Coronary artery (tissue), 2 donors: ENCODE data around the gene CKAP4.

ENCODE experiments used
- DNase-seq: peaks from one replicate; pipeline ENCODE4 v3.0.0-alpha.2; 2017; ENCODE audit warnings: low spot score
- H3K27ac ChIP-seq, 2 donors: fragments of 200-600 bp; sonication (generic); one replicate each; pipeline ENCODE4 v1.5.1; 2016 to 2019
- H3K4me3 ChIP-seq: fragments of 200-600 bp; sonication (generic); 2 replicates; pipeline ENCODE4 v1.5.1; 2016; ENCODE audit warnings: mild to moderate bottlenecking, moderate library complexity
- TF ChIP-seq, protein P1 (sequence below): fragments of 200-600 bp; sonication (generic); IDR thresholded peaks from one replicate; pipeline ENCODE4 v1.5.1; 2019; ENCODE audit warnings: antibody characterized with exemption

The CKAP4 gene

DNA sequence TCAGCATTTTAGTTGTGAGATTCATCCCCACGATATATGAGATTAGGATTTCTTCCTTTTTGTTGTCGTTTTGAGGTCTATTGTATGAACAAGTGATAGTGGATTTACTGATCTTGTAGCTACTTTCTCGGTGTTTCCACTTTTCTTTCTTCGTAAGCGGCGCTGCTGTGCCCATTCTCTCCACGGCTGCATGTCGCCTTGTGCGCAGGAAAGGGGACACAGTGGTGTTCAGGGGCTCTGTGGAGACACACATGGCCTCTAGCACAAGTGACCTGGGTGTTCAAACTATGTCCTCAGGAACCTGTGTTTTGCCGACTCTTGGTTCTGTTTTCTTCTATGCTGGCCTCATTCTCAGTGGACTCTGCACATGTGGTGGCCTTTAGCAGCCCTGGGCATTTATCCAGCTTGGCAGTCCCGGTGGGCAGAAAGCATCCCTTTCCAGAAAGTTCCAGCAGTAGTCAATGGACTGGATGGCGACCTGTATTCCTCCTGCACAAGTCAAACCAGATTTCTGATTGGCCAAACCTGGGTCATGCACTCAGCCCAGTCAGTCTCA lies 18.7 kb downstream of the CKAP4 start:
- H3K4me3 ChIP-seq: no peak overlapping the region
- no peak for DNase-seq
- no peak overlapping the region for H3K27ac ChIP-seq
- TF ChIP-seq, protein P1, sequence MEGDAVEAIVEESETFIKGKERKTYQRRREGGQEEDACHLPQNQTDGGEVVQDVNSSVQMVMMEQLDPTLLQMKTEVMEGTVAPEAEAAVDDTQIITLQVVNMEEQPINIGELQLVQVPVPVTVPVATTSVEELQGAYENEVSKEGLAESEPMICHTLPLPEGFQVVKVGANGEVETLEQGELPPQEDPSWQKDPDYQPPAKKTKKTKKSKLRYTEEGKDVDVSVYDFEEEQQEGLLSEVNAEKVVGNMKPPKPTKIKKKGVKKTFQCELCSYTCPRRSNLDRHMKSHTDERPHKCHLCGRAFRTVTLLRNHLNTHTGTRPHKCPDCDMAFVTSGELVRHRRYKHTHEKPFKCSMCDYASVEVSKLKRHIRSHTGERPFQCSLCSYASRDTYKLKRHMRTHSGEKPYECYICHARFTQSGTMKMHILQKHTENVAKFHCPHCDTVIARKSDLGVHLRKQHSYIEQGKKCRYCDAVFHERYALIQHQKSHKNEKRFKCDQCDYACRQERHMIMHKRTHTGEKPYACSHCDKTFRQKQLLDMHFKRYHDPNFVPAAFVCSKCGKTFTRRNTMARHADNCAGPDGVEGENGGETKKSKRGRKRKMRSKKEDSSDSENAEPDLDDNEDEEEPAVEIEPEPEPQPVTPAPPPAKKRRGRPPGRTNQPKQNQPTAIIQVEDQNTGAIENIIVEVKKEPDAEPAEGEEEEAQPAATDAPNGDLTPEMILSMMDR: no peak

DNA sequence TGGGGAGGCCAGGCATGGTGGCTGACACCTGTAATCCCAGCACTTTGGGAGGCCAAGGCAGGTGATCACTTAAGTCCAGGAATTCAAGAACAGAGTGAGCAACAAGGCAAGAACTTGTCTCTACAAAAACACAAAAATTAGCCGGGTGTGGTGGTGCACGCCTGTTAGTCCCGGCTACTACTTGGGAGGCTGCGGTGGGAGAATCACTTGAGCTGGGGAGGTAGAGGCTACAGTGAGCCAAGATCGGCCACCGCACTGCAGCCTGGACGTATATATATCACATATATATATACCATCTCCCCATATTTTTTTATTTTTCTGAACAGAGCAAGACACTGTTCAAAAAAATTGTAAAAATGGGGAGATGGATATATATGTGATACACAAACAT lies 19.5 kb downstream of the CKAP4 start:
- Histone ChIP-seq H3K4me3 (no peak overlapping the region), H3K27ac (no peak overlapping the region)
- DNase-seq: no peak
- TF ChIP-seq, protein P1: no peak

DNA sequence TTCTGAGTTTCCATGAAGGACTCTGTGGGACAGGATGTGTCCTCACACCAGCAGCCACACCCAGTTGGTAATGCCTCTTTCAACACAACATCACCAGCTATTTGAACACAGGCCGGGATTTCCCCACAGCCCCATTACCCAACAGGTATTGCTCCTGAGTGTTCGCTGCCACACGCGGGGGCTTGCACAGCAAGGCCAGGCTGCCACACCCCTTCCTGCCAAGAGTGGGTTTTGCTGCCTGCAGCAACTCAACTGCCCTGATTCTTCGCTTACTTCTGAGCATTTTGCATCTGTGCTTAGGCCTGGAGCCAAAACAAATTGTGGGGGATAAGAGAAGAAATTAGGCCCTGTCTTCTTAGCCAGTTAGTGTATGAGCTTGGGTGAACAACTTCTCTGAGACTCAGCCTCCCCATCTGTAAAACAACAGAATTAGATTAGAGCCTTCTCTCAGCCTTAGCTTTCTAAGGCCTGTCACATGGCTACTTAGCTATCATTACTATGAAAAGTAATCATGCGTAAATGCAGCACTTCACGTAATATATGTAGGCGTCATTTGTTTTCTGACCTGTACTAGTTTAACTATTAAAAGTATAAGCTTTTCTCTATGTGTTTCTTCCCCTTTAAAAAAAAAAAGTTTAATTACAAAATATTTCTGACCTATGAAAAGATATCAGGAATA lies 20.0 kb downstream of the CKAP4 start:
- Histone ChIP-seq H3K27ac (no peak overlapping the region), H3K4me3 (no peak overlapping the region)
- peak; percentile 68 for DNase-seq
- TF ChIP-seq, protein P1: no peak

DNA sequence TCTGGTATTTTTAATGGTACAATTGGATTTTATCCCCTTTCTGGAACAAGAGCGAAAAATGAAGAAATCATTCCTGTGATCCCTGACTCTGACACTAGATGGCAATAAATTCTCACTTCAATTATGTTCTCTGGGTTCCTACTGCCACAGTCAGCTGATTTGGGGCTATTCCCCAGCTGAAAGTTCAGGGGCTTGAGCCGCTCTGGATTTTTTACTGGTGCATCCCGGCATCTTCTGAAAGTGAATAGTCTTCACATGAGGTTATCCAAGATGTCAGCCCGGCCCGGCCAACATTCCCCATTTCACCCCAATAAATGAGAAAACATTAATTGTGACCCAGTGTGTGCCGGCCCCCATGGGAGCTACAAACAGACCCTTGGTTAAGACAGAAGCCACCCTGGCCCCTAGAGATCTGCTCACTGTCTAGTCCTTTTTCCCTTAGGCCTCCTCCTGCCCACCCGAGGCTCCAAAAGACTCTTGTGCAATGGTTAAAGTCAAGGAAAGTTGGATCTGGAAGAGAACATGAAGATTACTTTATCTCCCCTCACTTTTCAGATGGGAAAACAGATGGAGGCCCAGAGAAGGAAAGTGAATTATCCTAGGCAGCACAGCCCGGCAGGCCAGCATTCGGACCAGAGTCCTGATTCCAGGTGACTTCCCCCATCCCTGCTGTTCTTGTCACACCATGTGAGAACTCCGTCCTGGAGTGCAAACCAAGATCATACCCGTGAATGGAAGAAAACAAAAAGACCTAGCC lies 20.8 kb downstream of the CKAP4 start:
- Histone ChIP-seq H3K4me3 (no peak overlapping the region), H3K27ac (no peak overlapping the region)
- DNase-seq: no peak
- TF ChIP-seq, protein P1: peak; percentile 65

DNA sequence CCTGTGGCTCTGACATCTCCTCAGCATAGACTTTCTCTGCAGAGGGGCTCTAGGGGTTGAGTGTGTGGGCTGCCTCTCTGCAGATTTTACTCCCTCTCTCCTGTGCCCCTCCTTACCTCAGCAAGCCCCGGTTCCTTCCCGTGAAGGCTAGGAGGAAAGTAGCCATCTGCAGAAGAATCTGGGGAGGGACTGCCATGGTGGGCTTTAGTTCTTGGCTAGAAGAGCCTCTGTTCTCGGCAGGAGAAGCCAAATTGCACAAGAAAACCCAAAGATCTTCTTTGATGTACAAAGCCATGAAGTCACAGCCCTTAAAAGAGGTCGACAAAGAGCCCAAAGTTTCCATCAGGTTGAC lies 23.5 kb downstream of the CKAP4 start:
- TF ChIP-seq, protein P1: no peak
- no peak for DNase-seq
- Histone ChIP-seq H3K4me3 (no peak overlapping the region), H3K27ac (no peak overlapping the region)

DNA sequence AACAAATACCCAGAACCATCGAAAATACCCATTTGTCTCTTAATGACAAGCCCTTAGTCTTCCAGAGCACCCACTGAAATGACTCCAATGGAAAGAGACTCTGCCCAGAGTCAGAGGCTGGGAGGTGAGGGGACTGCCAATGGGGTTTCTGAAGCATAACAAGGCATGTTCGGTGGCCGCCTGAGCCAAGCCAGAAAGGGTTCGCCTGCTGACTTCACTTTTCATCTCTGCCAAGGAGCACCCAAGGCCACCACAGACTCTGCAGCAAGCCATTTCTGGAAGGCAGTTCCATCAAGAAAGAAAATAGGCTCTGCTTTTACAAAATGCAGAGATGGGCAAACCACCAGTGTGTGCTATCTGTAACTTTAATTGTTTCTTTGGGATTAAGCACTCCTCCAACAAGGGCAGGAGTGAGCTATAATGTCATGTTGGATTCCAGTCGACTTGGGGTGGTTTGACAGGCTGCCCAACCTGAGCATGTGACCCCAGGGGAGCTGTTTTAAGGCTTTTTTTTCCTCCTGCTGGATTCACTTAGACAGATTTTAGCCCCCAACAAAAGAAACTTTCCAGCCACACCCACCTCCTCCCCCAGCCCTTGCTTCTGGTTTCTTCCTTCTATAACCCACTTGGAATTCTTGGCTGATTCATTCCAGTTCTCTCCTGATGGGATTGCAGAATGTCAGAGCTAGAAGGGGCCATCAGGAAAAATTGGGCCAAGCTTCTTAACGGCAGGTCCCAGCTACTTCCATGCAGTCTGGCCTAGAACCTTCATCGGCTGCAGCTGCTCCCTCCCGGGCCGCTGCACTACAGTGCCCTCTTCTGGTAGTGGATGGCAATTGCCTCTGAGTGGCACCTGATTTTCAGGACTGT lies 24.1 kb downstream of the CKAP4 start:
- peak overlapping the region in 1 of 2 donors; percentile 2 for H3K27ac ChIP-seq
- TF ChIP-seq, protein P1: peak; percentile 90
- no peak overlapping the region for H3K4me3 ChIP-seq
- peak; percentile 85 for DNase-seq
